GM18861 (cell line): ENCODE data around the gene LAMA3.
"Not testable (repeated sequence)": the region's sequence is repeated elsewhere in the genome, so short reads cannot be mapped to it uniquely, and the experiment has no call there.

Experiments
- ATAC-seq: cut with Tn5 transposase; IDR thresholded peaks from one replicate; pipeline ENCODE4 v1.9.1; 2021; ENCODE audit not compliant: unreplicated experiment

LAMA3 gene

GRCh38 chr18:23703057-23703986 is 14.1 kb downstream of the LAMA3 start:
- ATAC-seq, result peak; percentile 70

- ATAC-seq, result no peak
Observed at GRCh38 chr18:23703987-23704384, 14.7 kb downstream of the LAMA3 start.

- ATAC-seq, result no peak
Observed at GRCh38 chr18:23704806-23705205, 15.6 kb downstream of the LAMA3 start.

GRCh38 chr18:23706971-23707640 is 17.9 kb downstream of the LAMA3 start:
- ATAC-seq, result no peak

- no peak for ATAC-seq
Observed at GRCh38 chr18:23710068-23710527, 20.8 kb downstream of the LAMA3 start.

GRCh38 chr18:23710946-23711345 is 21.7 kb downstream of the LAMA3 start:
- ATAC-seq, result no peak

- ATAC-seq, result no peak
Observed at GRCh38 chr18:23711426-23711825, 22.2 kb downstream of the LAMA3 start.

- no peak for ATAC-seq
Observed at GRCh38 chr18:23712445-23712844, 23.2 kb downstream of the LAMA3 start.

- no peak for ATAC-seq
Observed at GRCh38 chr18:23714576-23714975, 25.3 kb downstream of the LAMA3 start.

- ATAC-seq, result not testable (repeated sequence)
Observed at GRCh38 chr18:23716079-23716478, 26.8 kb downstream of the LAMA3 start.

- no peak for ATAC-seq
Observed at GRCh38 chr18:23716516-23716915, 27.3 kb downstream of the LAMA3 start.

- no peak for ATAC-seq
Observed at GRCh38 chr18:23716966-23717365, 27.7 kb downstream of the LAMA3 start.

- no peak for ATAC-seq
Observed at GRCh38 chr18:23718243-23718720, 29.0 kb downstream of the LAMA3 start.

- no peak for ATAC-seq
Observed at GRCh38 chr18:23718731-23719130, 29.5 kb downstream of the LAMA3 start.

GRCh38 chr18:23719634-23720201 is 30.5 kb downstream of the LAMA3 start:
- no peak for ATAC-seq

- no peak for ATAC-seq
Observed at GRCh38 chr18:23721696-23722480, 32.6 kb downstream of the LAMA3 start.

- ATAC-seq, result no peak
Observed at GRCh38 chr18:23722646-23723045, 33.4 kb downstream of the LAMA3 start.

- ATAC-seq, result no peak
Observed at GRCh38 chr18:23723121-23723520, 33.9 kb downstream of the LAMA3 start.

GRCh38 chr18:23724681-23725080 is 35.4 kb downstream of the LAMA3 start:
- ATAC-seq, result no peak

- ATAC-seq, result no peak
Observed at GRCh38 chr18:23725351-23725750, 36.1 kb downstream of the LAMA3 start.
